Left cardiac atrium (tissue), 4 donors: Measurements from ENCODE around the gene MAP2K7. TPM values are rescaled to one million over a fixed set of nuclear protein-coding genes. Genes with fewer than 3 reads are reported as not detected.
"Not testable (repeated sequence)": the region's sequence is repeated elsewhere in the genome, so short reads cannot be mapped to it uniquely, and the experiment has no call there.

Experiments
- ATAC-seq, 2 donors: fragments of 200-7000 bp; cut with Tn5 transposase; one replicate each; pipeline ENCODE4 v1.9.1; 2020; ENCODE audit warnings: mild to moderate bottlenecking in 2 of 2, moderate library complexity in 2 of 2
- DNase-seq: peaks from one replicate; pipeline ENCODE4 v3.0.0-alpha.2; 2020
- intact Hi-C, 2 donors: fragments of 100-400 bp; cut with DNase I; formaldehyde crosslinking; loops; one replicate each; pipeline versions ENCODE4 v1.14.1 to v1.15.1; 2022 to 2023
- total RNA-seq, 2 donors: library from RNA; stranded (reverse); fragmentation: NEBNext Ultra II Directional; extraction: Animal tissue kit (Norgen Biotek cat#: 25700); gene quantifications; one replicate each; pipeline ENCODE4 v1.2.1, GENCODE V29; 2021
- donor health status: DM: no; HTN: yes; CAD: no.
- donor health status: DM: no; HTN: yes; CAD: no; lungs with severe emphysema.
- donor health status: DM: yes; HTN: yes; CAD: no.
- donor health status: Dilated cardiomyopathy.

The MAP2K7 gene
- total RNA-seq, 2 donors from 2014 or later, result 24.3 to 25.8 TPM

GRCh38 chr19:7915250-7916102, 11.8 kb downstream of the MAP2K7 start:
- DNase-seq (no peak), ATAC-seq (no peak)
- intact Hi-C loops, result no loop called here

- DNase-seq (no peak), ATAC-seq (no peak)
- intact Hi-C loops, result no loop called here
These were observed 12.7 kb downstream of the MAP2K7 start for GRCh38 chr19:7916103-7916954.

- no peak for DNase-seq
- no peak for ATAC-seq
- intact Hi-C loops, result no loop called here
These were observed 13.2 kb downstream of the MAP2K7 start for GRCh38 chr19:7916955-7917266.

GRCh38 chr19:7917267-7918061, 13.8 kb downstream of the MAP2K7 start:
- DNase-seq, result no peak
- intact Hi-C loops, result no loop called here
- peak; percentile 1 to 14 for ATAC-seq

GRCh38 chr19:7918062-7918614, 14.5 kb downstream of the MAP2K7 start:
- intact Hi-C loops, ATAC-seq, DNase-seq: not testable (repeated sequence)

- DNase-seq (no peak), ATAC-seq (no peak)
- intact Hi-C loops, result no loop called here
These were observed 15.1 kb downstream of the MAP2K7 start for GRCh38 chr19:7918615-7919421.

- intact Hi-C loops, result no loop called here
- DNase-seq, result peak; percentile 98
- ATAC-seq, result peak; percentile 73 to 76
These were observed 16.2 kb downstream of the MAP2K7 start, which contains the start of gene SNAPC2 for GRCh38 chr19:7919610-7920518. Gene SNAPC2, plus strand, starts transcription at chr19:7920338. Its CDS starts 29 bp downstream, at chr19:7920367.

- intact Hi-C loops, result no loop called here
- ATAC-seq, result peak; percentile 88
- DNase-seq, result peak; percentile 100
These were observed 17.0 kb downstream of the MAP2K7 start for GRCh38 chr19:7920519-7921301.

- DNase-seq, result no peak
- ATAC-seq, result no peak
- intact Hi-C loops, result no loop called here
These were observed 17.8 kb downstream of the MAP2K7 start for GRCh38 chr19:7921302-7921966.

- DNase-seq, result no peak
- intact Hi-C loops, result no loop called here
These were observed 18.5 kb downstream of the MAP2K7 start for GRCh38 chr19:7921967-7922835.

GRCh38 chr19:7922836-7923195, 19.1 kb downstream of the MAP2K7 start:
- intact Hi-C loops, result no loop called here
- no peak for ATAC-seq
- no peak for DNase-seq

More at GRCh38 chr19:7921967-7922835, 18.5 kb downstream of the MAP2K7 start:
- ATAC-seq, result no peak

- intact Hi-C loops, result no loop called here
- DNase-seq, result no peak
- ATAC-seq, result no peak
These were observed 19.9 kb downstream of the MAP2K7 start for GRCh38 chr19:7923295-7924191.

GRCh38 chr19:7924241-7924640, 20.6 kb downstream of the MAP2K7 start:
- ATAC-seq (no peak), DNase-seq (no peak)
- intact Hi-C loops, result no loop called here

GRCh38 chr19:7924651-7925170, 21.0 kb downstream of the MAP2K7 start:
- ATAC-seq (no peak), DNase-seq (no peak)
- intact Hi-C loops, result no loop called here
